ENCODE data around the gene IFT27.

GRCh38 chr22:36823186-36823839 is 47.4 kb upstream of the IFT27 start:
- TF ChIP-seq CTCF (conservative IDR thresholded peaks at IDR 0.05; ENCODE audit: low read depth, low read length) = no peak
- no peak for TF ChIP-seq USF2 (IDR thresholded peaks at IDR 0.05; ENCODE audit: low read depth, low read length)
- no peak for TF ChIP-seq POLR2A (IDR thresholded peaks at IDR 0.05; ENCODE audit: low read depth, low read length)
- no peak for TF ChIP-seq RCOR1 (IDR thresholded peaks at IDR 0.05; ENCODE audit: insufficient replicate concordance, low read length)
- no peak for TF ChIP-seq MAZ (IDR thresholded peaks at IDR 0.05; ENCODE audit: borderline replicate concordance, low read depth, low read length)

Data from IMR-90 (cell line).